OCI-LY3 (cell line): Measurements from ENCODE around the gene UBLCP1.

Experiments
- H2AFZ ChIP-seq: fragments of 200-600, 300-600 bp; shearing (Covaris generic); 2 replicates; pipeline ENCODE4 v1.6.0; 2014; ENCODE audit warnings: antibody characterized with exemption, low read depth, low read length
- H3K27ac ChIP-seq: fragments of 200-600, 300-600 bp; sonication (generic); 2 replicates; pipeline ENCODE4 v1.5.1; 2014; ENCODE audit warnings: mild to moderate bottlenecking, low read length, moderate library complexity, mixed read lengths
- H3K27me3 ChIP-seq: fragments of 200-600, 300-600 bp; sonication (generic); 2 replicates; pipeline ENCODE4 v1.6.1; 2014; ENCODE audit warnings: low read depth, low read length, mixed read lengths
- H3K36me3 ChIP-seq: fragments of 200-600, 300-600 bp; sonication (generic); replicated peaks from 2 replicates; pipeline ENCODE3; 2014; ENCODE audit warnings: low read depth, low read length, mixed read lengths
- H3K4me1 ChIP-seq: fragments of 300-600, 200-600 bp; sonication (generic); 2 replicates; pipeline ENCODE4 v1.6.1; 2014; ENCODE audit warnings: low read length, mixed read lengths
- H3K4me2 ChIP-seq: fragments of 200-600, 300-600 bp; sonication (generic); 2 replicates; pipeline ENCODE4 v1.6.1; 2014; ENCODE audit warnings: low read length, mixed read lengths
- H3K4me3 ChIP-seq: fragments of 300-600, 200-600 bp; sonication (generic); 2 replicates; pipeline ENCODE4 v1.5.1; 2014; ENCODE audit warnings: antibody characterized with exemption, mild to moderate bottlenecking, low read length, moderate library complexity
- H3K79me2 ChIP-seq: fragments of 300-600, 200-600 bp; shearing (Covaris generic); 2 replicates; pipeline ENCODE4 v1.6.1; 2014; ENCODE audit warnings: mild to moderate bottlenecking, low read length, mixed read lengths
- H3K9ac ChIP-seq: fragments of 300-600, 200-600 bp; shearing (Covaris generic); 2 replicates; pipeline ENCODE4 v1.6.0; 2014; ENCODE audit warnings: mild to moderate bottlenecking, low read length, moderate library complexity
- H3K9me3 ChIP-seq: fragments of 200-600, 300-600 bp; shearing (Covaris generic); 2 replicates; pipeline ENCODE4 v1.6.1; 2014; ENCODE audit warnings: low read length, mixed read lengths; ENCODE audit not compliant: insufficient read depth
- H4K20me1 ChIP-seq: fragments of 200-600, 300-600 bp; sonication (generic); 2 replicates; pipeline ENCODE4 v1.6.1; 2016; ENCODE audit warnings: low read length, mixed read lengths; ENCODE audit not compliant: insufficient read depth
- CTCF ChIP-seq: fragments of 200-600, 300-600 bp; sonication (generic); IDR thresholded peaks from 2 replicates; pipeline ENCODE4 v1.5.1; 2014; ENCODE audit warnings: antibody characterized with exemption, low read length, low read depth
- EZH2phosphoT487 ChIP-seq: fragments of 200-600 bp; shearing (Covaris generic); IDR thresholded peaks from 2 replicates; pipeline ENCODE4 v1.6.1; 2018; ENCODE audit warnings: antibody characterized with exemption, mixed run types, low read depth

UBLCP1 gene

GRCh38 chr5:159216454-159216853 lies 46.6 kb upstream of the UBLCP1 start:
- no peak overlapping the region for H3K27ac ChIP-seq
- TF ChIP-seq EZH2phosphoT487 (no peak), CTCF (no peak)

GRCh38 chr5:159217236-159217635 lies 45.9 kb upstream of the UBLCP1 start:
- Histone ChIP-seq H3K79me2 (no peaks in the 10 kb centered on the region), H4K20me1 (no peaks in the 10 kb centered on the region), H3K9ac (no peak overlapping the region), H3K4me1 (no peaks in the 10 kb centered on the region), H3K9me3 (no peaks in the 10 kb centered on the region), H3K4me2 (no peak overlapping the region), H2AFZ (no peak overlapping the region), H3K27me3 (no peaks in the 10 kb centered on the region), H3K36me3 (no peaks in the 10 kb centered on the region), H3K27ac (no peak overlapping the region), H3K4me3 (no peak overlapping the region)
- no peak for TF ChIP-seq CTCF
- no peak for TF ChIP-seq EZH2phosphoT487

More at GRCh38 chr5:159216454-159216853, 46.6 kb upstream of the UBLCP1 start:
- H2AFZ ChIP-seq, result no peak overlapping the region
- H3K9ac ChIP-seq, result no peak overlapping the region
- no peak overlapping the region for H3K4me3 ChIP-seq
- 0 out of 2 replicates have a peak, but pooled peaks cover 3% of the 10 kb centered on the region for H3K4me1 ChIP-seq
- H4K20me1 ChIP-seq, result no peaks in the 10 kb centered on the region
- no peaks in the 10 kb centered on the region for H3K36me3 ChIP-seq
- H3K4me2 ChIP-seq, result no peak overlapping the region
- H3K79me2 ChIP-seq, result no peaks in the 10 kb centered on the region
- H3K27me3 ChIP-seq, result no peaks in the 10 kb centered on the region
- H3K9me3 ChIP-seq, result no peaks in the 10 kb centered on the region

- Histone ChIP-seq H3K27ac (no peak overlapping the region), H3K9me3 (no peaks in the 10 kb centered on the region), H2AFZ (no peak overlapping the region), H3K27me3 (no peaks in the 10 kb centered on the region), H3K4me2 (no peak overlapping the region), H4K20me1 (no peaks in the 10 kb centered on the region), H3K79me2 (no peaks in the 10 kb centered on the region), H3K9ac (no peak overlapping the region), H3K36me3 (no peaks in the 10 kb centered on the region), H3K4me3 (no peak overlapping the region), H3K4me1 (no peaks in the 10 kb centered on the region)
- no peak for TF ChIP-seq EZH2phosphoT487
- no peak for TF ChIP-seq CTCF
Observed at GRCh38 chr5:159218595-159219023, 44.5 kb upstream of the UBLCP1 start.

GRCh38 chr5:159220206-159220605 lies 42.9 kb upstream of the UBLCP1 start:
- H3K27me3 ChIP-seq, result no peaks in the 10 kb centered on the region
- H3K79me2 ChIP-seq, result no peaks in the 10 kb centered on the region
- H4K20me1 ChIP-seq, result no peaks in the 10 kb centered on the region
- no peaks in the 10 kb centered on the region for H3K9me3 ChIP-seq
- H3K36me3 ChIP-seq, result no peaks in the 10 kb centered on the region
- no peak overlapping the region for H3K27ac ChIP-seq
- H2AFZ ChIP-seq, result no peak overlapping the region
- H3K4me1 ChIP-seq, result no peaks in the 10 kb centered on the region
- no peak overlapping the region for H3K9ac ChIP-seq
- no peak overlapping the region for H3K4me2 ChIP-seq
- H3K4me3 ChIP-seq, result no peak overlapping the region
- TF ChIP-seq EZH2phosphoT487 (no peak), CTCF (no peak)
